Dermis blood vessel endothelial cell (primary cell): Measurements from ENCODE around the gene BASP1. TPM values are rescaled to one million over a fixed set of nuclear protein-coding genes. Genes with fewer than 3 reads are reported as not detected.
"Not testable (repeated sequence)": the region's sequence is repeated elsewhere in the genome, so short reads cannot be mapped to it uniquely, and the experiment has no call there.

ENCODE experiments used
- DNase-seq: peaks from one replicate; pipeline ENCODE4 v3.0.0; 2010
- total RNA-seq: library from RNA; depleted of rRNA; stranded (reverse); fragments of >200 nt; gene quantifications from 2 replicates; pipeline ENCODE4 v1.2.3, GENCODE V29; 2014

BASP1 gene
- total RNA-seq, 1 donor from 2014 or later = 4.4 TPM

GRCh38 chr5:17292434-17293015 is 75.1 kb downstream of the BASP1 start:
- DNase-seq = no peak

DNA sequence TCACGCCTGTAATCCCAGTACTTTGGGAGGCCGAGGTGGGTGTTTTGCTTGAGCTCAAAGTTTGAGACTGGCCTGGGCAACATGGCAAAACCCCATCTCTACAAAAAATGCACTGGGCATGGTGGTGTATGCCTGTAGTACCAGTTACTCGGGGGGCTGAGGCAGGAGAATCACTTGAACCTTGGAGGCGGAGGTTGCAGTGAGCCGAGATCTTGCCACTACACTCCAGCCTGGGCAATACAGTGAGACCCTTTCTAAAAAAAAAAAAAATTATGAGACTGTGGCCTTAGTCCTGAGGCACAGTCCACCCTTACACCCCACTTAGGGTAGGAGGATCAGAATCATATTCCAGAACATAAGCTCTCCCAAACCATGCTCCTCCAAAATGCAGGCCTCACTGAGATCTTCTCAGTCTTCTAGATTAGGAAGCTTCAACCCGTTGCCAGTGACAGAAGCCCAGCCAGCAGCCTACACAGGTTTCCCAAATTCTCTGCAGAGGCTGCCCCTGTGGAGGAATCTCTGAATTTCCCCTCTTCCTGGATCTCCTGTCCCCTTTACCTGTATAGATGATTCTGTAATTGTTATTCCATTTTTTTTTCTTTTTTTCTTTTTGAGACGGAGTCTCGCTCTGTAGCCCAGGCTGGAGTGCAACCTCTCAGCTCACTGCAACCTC is 77.3 kb downstream of the BASP1 start:
- no peak for DNase-seq

GRCh38 chr5:17295671-17296070 is 78.2 kb downstream of the BASP1 start:
- no peak for DNase-seq

DNA sequence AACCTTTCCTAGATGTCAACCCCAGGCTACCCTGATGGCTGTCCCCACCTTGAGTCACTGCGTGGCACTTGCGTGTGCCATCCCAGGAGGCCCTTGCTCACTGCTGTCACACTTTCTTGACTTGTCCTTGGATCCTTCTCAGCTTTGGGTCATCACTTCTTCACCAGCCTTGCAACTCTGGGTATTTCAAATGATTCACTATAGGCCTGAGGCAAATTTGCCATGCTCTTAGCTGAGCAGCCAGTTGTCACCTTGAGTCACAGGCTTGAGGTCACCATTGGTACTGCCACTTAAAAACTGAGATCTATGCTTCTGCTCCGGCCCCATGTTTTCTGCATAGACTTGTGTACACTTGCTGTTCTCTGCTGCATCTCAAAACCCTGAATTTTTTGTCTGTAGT is 84.7 kb downstream of the BASP1 start:
- no peak for DNase-seq

DNA sequence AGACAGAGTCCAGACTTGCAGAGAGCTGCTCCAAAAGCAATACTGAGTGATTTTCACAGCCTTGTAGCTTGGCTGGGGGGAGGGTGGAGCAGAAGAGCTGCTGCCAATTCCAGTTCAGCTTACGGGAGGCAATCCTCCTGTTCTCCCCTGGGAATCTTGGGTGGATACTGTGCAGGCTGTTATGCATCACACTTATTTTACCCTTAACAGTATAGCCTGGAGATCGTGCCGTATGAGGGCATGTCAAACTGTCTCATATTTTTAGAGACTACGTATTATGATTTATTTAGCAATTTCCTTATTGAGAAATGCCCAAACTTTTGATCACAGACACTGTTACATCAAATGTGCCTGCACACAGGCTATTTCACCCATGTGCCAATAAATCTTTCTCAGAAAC is 85.2 kb downstream of the BASP1 start:
- no peak for DNase-seq

DNA sequence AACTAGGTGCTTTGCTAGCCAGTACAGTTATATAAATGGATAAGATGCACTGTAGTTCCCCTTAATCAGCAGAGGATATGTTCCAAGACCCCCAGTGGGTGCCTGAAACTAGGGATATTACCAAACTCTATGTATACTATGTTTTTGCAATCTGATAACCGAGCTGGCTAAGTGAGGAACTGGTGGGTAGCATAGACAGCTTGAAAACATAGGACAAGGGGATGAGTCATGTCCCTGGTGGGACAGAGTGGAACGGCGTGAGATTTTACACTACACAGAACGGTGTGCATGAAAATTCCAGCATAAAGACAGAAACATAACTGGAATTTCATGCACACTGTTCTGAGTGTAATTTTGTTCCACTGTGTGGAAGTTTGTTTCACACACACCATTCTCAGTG is 86.9 kb downstream of the BASP1 start:
- DNase-seq = peak; percentile 20

GRCh38 chr5:17305017-17305416 is 87.6 kb downstream of the BASP1 start:
- DNase-seq = no peak

GRCh38 chr5:17305964-17306725 is 88.7 kb downstream of the BASP1 start:
- peak; percentile 13 for DNase-seq

GRCh38 chr5:17306726-17307091 is 89.3 kb downstream of the BASP1 start:
- DNase-seq = no peak

DNA sequence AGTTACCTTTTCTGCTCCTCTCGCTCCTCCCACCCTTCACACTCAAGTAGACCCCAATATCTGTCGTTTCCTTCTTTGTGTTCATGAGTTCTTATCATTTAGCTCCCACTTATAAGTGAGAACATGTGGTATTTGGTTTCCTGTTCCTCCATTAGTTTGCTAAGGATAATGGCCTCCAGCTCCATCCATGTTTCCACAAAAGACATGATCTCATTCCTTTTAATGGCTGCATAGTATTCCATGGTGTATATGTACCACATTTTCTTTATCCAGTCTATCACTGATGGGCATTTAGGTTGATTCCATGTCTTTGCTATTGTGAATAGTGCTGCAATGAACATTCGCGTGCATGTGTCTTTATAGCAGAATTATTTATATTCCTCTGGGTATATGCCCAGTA is 90.0 kb downstream of the BASP1 start:
- not testable (repeated sequence) for DNase-seq

- DNase-seq = no peak
Observed at GRCh38 chr5:17308326-17309065, 91.1 kb downstream of the BASP1 start.

- DNase-seq = no peak
Observed at GRCh38 chr5:17309462-17309861, 92.0 kb downstream of the BASP1 start.

GRCh38 chr5:17310502-17310901 is 93.1 kb downstream of the BASP1 start:
- not testable (repeated sequence) for DNase-seq

DNA sequence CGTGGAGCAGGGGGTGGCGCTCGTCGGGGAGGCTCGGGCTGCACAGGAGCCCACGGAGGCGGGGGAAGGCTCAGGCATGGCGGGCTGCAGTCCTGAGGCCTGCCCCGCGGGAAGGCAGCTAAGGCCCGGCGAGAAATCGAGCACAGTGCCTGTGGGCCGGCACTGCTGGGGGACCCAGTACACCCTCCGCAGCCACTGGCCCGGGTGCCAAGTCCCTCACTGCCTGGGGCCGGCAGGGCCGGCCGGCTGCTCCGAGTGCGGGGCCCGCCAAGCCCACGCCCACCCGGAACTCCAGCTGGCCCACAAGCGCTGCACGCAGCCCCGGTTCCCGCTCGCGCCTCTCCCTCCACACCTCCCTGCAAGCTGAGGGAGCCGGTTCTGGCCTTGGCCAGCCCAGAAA is 94.4 kb downstream of the BASP1 start:
- DNase-seq = not testable (repeated sequence)

DNA sequence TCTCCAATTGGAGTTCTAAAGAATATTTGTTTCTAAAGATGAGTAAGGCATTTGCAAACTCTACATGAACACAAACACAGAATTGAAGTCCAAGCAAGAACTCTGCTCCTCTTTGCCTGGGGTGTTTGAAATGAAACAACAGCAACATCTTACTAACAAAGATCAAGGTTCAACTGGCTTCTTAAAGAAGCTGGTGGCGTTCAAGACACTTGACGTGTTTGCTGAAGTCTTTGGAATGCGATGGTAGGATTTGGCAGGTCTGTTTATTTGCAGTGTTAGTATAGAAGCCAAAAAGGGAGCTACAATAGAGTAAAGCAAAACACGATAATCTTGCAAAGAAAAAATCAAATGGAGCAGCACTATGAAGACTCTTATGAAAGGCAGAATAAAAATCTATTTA is 94.9 kb downstream of the BASP1 start:
- no peak for DNase-seq

DNA sequence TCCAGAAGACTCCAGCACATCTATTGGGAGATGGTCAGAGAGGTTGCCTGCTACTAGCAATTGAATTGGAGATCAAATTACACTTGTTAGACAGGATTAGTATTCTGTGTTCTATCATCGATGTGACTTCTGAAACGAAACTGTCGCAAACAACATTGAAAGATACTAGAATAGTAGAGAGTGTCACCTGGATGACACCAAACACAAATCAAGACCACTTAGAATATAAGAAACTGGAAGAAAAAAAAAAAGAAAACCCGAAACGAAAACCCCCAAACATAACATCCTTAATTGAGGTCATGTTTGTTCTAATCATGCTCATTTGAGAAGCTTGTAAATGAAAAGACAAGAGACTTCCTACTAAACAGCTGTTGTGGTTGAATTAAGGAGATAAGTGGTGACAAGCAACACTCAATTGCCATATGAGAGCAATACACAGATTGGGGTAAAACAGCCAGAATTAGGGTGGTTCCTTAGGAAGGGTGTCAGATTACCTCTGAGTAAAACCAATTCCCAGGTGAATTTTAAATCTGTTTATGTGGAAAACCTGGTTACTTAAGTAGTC is 97.6 kb downstream of the BASP1 start:
- no peak for DNase-seq

DNA sequence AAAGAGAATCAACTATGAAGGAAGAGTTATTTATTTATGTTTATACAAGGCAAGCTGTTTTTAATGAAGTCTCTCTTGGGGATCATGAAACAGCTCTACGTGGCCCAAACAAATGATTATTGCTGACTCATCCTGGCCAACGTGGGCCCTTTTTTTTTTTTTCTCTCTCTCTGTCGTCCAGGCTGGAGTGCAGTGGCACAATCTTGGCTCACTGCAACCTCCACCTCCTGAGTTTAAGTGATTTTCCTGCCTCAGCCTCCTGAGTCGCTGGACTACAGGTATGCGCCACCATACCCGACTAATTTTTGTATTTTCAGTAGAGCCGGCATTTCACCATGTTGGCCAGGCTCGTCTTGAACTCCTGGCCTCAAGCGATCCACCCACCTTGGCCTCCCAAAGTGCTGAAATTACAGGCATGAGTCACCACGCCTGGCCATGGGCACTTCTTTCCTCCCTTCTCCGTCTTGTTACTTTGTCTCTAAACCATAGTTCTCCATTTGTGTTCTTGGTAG is 98.3 kb downstream of the BASP1 start:
- DNase-seq = no peak

GRCh38 chr5:17316970-17317459 is 99.6 kb downstream of the BASP1 start:
- no peak for DNase-seq

GRCh38 chr5:17317473-17317872 is 100.0 kb downstream of the BASP1 start:
- DNase-seq = peak; percentile 17

- DNase-seq = not testable (repeated sequence)
Observed at GRCh38 chr5:17319095-17319494, 101.7 kb downstream of the BASP1 start.

- DNase-seq = no peak
Observed at GRCh38 chr5:17325770-17326599, 108.6 kb downstream of the BASP1 start.
